SK-N-MC (cell line): ENCODE measurements around the gene ST6GALNAC3.

Source experiments
- DNase-seq: peaks from one replicate; pipeline ENCODE4 v3.0.0-alpha.2; 2011; ENCODE audit warnings: low read depth, low spot score
- H3K27ac ChIP-seq: fragments of 200-600 bp; sonication (generic); 2 replicates; pipeline ENCODE4 v1.5.1; 2016; ENCODE audit warnings: mixed run types
- H3K36me3 ChIP-seq: fragments of 200-600 bp; sonication (generic); 2 replicates; pipeline ENCODE4 v1.6.1; 2017; ENCODE audit warnings: antibody characterized with exemption, low read length, mixed read lengths; ENCODE audit not compliant: insufficient read depth
- H3K4me3 ChIP-seq: fragments of 200-600 bp; sonication (generic); 2 replicates; pipeline ENCODE4 v1.5.1; 2016
- H3K9ac ChIP-seq: fragments of 200-600 bp; sonication (generic); 2 replicates; pipeline ENCODE4 v1.8.0; 2017; ENCODE audit warnings: mixed run types, mixed read lengths; ENCODE audit not compliant: insufficient read length
- H3K9me3 ChIP-seq: fragments of 200-600 bp; sonication (generic); 2 replicates; pipeline ENCODE4 v1.6.1; 2017; ENCODE audit warnings: low read depth, mild to moderate bottlenecking, antibody characterized with exemption, low read length, moderate library complexity, mixed read lengths
- EZH2 ChIP-seq: fragments of 200-600 bp; sonication (generic); IDR thresholded peaks from one replicate; pipeline ENCODE4 v1.6.1; 2017; ENCODE audit warnings: antibody characterized with exemption
- FOXP2 ChIP-seq: optimal IDR thresholded peaks from 2 replicates; pipeline ENCODE3; 2011; ENCODE audit warnings: mild to moderate bottlenecking, moderate library complexity; ENCODE audit not compliant: insufficient read depth; ENCODE audit errors: extremely low read length, control extremely low read depth
- POLR2AphosphoS5 ChIP-seq: IDR thresholded peaks from 2 replicates; pipeline ENCODE4 v1.6.1; 2012; ENCODE audit warnings: mild to moderate bottlenecking, low read depth, low read length, borderline replicate concordance

The ST6GALNAC3 gene

GRCh38 chr1:76290271-76290670 is 215.7 kb downstream of the ST6GALNAC3 start:
- no peak for DNase-seq
- H3K9ac ChIP-seq = no peak overlapping the region
- TF ChIP-seq POLR2AphosphoS5 = no peak
- no peak for TF ChIP-seq FOXP2
- TF ChIP-seq EZH2 = no peak

GRCh38 chr1:76291191-76291590 is 216.6 kb downstream of the ST6GALNAC3 start:
- no peak overlapping the region for H3K4me3 ChIP-seq
- no peak overlapping the region for H3K9ac ChIP-seq
- no peaks in the 10 kb centered on the region for H3K9me3 ChIP-seq
- TF ChIP-seq FOXP2 = no peak
- no peak for TF ChIP-seq POLR2AphosphoS5
- TF ChIP-seq EZH2 = no peak
- no peak for DNase-seq
- no peaks in the 10 kb centered on the region for H3K36me3 ChIP-seq
- no peak overlapping the region for H3K27ac ChIP-seq

More at GRCh38 chr1:76290271-76290670, 215.7 kb downstream of the ST6GALNAC3 start:
- Histone ChIP-seq H3K36me3 (no peaks in the 10 kb centered on the region), H3K4me3 (no peak overlapping the region), H3K9me3 (no peaks in the 10 kb centered on the region), H3K27ac (no peak overlapping the region)

GRCh38 chr1:76291737-76292136 is 217.2 kb downstream of the ST6GALNAC3 start:
- Histone ChIP-seq H3K9ac (no peak overlapping the region), H3K36me3 (no peaks in the 10 kb centered on the region), H3K9me3 (no peaks in the 10 kb centered on the region), H3K4me3 (no peak overlapping the region), H3K27ac (no peak overlapping the region)
- DNase-seq = no peak
- TF ChIP-seq FOXP2 (no peak), POLR2AphosphoS5 (no peak), EZH2 (no peak)

- no peak overlapping the region for H3K4me3 ChIP-seq
- TF ChIP-seq FOXP2 (no peak), POLR2AphosphoS5 (no peak), EZH2 (no peak)
- H3K36me3 ChIP-seq = no peaks in the 10 kb centered on the region
- no peaks in the 10 kb centered on the region for H3K9me3 ChIP-seq
- H3K27ac ChIP-seq = no peak overlapping the region
- H3K9ac ChIP-seq = no peak overlapping the region
- DNase-seq = no peak
These were observed 218.1 kb downstream of the ST6GALNAC3 start for GRCh38 chr1:76292418-76293184.

- Histone ChIP-seq H3K27ac (no peak overlapping the region), H3K36me3 (no peaks in the 10 kb centered on the region)
- DNase-seq = no peak
These were observed 219.3 kb downstream of the ST6GALNAC3 start for GRCh38 chr1:76293831-76294230.

GRCh38 chr1:76294482-76295194 is 220.1 kb downstream of the ST6GALNAC3 start:
- Histone ChIP-seq H3K27ac (no peak overlapping the region), H3K9me3 (no peaks in the 10 kb centered on the region), H3K4me3 (no peak overlapping the region), H3K9ac (no peak overlapping the region), H3K36me3 (no peaks in the 10 kb centered on the region)
- no peak for DNase-seq
- TF ChIP-seq POLR2AphosphoS5 = no peak
- TF ChIP-seq FOXP2 = no peak
- TF ChIP-seq EZH2 = no peak

More at GRCh38 chr1:76293831-76294230, 219.3 kb downstream of the ST6GALNAC3 start:
- H3K4me3 ChIP-seq = no peak overlapping the region
- TF ChIP-seq FOXP2 (no peak), EZH2 (no peak), POLR2AphosphoS5 (no peak)
- no peaks in the 10 kb centered on the region for H3K9me3 ChIP-seq
- H3K9ac ChIP-seq = no peak overlapping the region

DNA sequence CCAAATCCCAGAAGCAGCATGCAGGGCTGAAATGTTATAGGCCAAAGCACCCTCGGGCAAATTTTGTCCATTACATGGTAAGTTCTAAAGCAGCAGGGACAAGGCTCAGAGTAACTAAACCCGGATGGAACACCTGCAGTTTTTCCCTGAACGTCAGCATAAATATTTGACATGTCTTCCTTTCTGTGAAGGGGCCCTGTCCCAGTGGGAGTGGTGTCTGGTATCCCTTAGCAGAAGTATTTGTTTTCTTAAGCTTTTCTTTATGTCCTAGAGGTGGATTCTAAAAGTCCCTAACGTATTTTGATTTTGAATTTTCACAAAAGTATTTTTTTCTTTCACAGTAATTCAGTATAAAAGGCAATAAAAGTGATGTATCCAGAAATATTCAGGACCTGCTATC is 223.9 kb downstream of the ST6GALNAC3 start:
- Histone ChIP-seq H3K4me3 (no peak overlapping the region), H3K9ac (no peak overlapping the region), H3K36me3 (no peaks in the 10 kb centered on the region), H3K27ac (no peak overlapping the region), H3K9me3 (no peaks in the 10 kb centered on the region)
- no peak for DNase-seq
- no peak for TF ChIP-seq FOXP2
- no peak for TF ChIP-seq EZH2
- no peak for TF ChIP-seq POLR2AphosphoS5

DNA sequence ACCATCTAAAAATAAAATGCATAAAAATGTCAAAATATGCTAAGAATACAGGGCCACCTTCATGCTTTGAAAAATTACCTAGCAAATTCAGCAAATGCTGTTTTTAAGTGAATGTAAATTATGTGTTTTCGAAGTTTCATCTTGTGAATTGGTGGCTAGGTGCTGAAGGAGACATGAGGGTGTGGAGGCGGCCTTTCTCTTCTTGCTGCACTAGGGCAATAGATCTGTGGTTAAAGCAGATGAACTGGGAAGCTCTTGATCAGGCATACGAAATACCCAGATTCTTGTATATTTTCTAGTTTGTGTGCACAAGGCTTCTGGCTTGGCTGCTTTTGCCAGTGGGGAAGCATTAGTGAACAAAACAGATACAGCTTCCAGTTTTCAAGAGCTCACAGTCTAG is 224.5 kb downstream of the ST6GALNAC3 start:
- no peaks in the 10 kb centered on the region for H3K36me3 ChIP-seq
- TF ChIP-seq POLR2AphosphoS5 (no peak), EZH2 (no peak), FOXP2 (no peak)

GRCh38 chr1:76300556-76300955 is 226.0 kb downstream of the ST6GALNAC3 start:
- no peak for DNase-seq
- H3K36me3 ChIP-seq = no peaks in the 10 kb centered on the region
- no peak overlapping the region for H3K9ac ChIP-seq
- H3K4me3 ChIP-seq = no peak overlapping the region
- no peak for TF ChIP-seq EZH2
- no peak for TF ChIP-seq POLR2AphosphoS5
- TF ChIP-seq FOXP2 = no peak
- no peaks in the 10 kb centered on the region for H3K9me3 ChIP-seq
- H3K27ac ChIP-seq = no peak overlapping the region

More for the DNA sequence above, 224.5 kb downstream of the ST6GALNAC3 start:
- Histone ChIP-seq H3K27ac (no peak overlapping the region), H3K9me3 (no peaks in the 10 kb centered on the region), H3K9ac (no peak overlapping the region), H3K4me3 (no peak overlapping the region)
- no peak for DNase-seq
